ENCODE data around the gene TMEM229A. TPM values are rescaled to one million over a fixed set of nuclear protein-coding genes. Genes with fewer than 3 reads are reported as not detected.

TMEM229A gene
- polyA plus RNA-seq, 4 donors: 0.08 to 0.14 (median 0.12) TPM

Other genes starting within 250 kb of the TMEM229A start
- gene HYAL4, start 187.9 kb downstream of the TMEM229A start, polyA plus RNA-seq (ENCODE audit: insufficient read length in 4 of 4): under 1 TPM in 3 of 4 donors, not detected in 1; 0.07 to 0.08 (median 0.08) TPM
- gene SPAM1, start 107.8 kb downstream of the TMEM229A start, polyA plus RNA-seq (ENCODE audit: insufficient read length in 4 of 4): not detected